ENCODE measurements around the gene NCOR2.

DNA sequence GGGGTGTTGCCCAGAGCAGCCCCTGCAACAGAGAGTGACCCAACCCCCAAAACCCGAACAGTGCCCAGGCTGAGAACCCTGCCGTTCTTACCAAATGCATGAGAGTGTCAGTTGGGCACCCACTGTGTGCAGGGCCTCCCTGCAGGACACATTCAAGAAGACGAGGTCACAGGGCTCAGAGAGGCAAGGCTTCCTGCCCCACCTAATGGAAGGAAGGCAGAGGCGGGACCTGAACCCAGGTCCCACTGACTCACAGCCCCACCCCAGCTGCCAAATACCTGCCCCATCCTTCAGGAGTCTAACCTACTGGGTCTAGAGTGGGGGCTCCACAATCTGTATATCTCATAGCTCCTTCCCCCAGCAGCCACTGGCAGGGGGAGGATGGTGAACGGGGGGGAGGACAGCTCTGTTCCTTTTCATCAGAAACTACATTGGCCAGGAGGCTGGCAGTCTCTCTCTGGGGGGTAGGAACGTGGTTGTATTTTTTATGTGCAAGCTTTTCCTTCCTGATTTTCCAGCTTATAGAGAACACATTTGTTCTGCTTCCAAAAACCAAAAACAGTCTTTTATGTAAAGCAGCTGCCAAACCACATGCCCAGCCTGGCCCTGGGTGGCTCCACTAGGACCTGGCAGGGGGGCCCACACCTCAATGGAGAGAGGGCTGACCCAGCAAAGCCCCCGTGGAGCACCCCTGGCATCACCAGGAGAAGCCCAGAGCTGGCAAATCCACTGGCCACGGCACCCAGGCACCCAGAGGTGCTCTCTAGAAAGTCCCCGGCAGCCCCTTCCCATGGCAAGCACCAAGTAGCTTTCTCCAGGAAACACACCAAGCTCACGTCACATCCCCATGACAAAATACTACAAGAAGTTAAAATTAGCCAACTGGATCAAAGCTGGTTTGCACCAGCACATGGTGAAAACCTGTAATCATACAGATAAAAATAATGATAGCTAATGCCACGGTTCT, 17.0 kb downstream of the NCOR2 start:
- TF ChIP-seq, protein P1, sequence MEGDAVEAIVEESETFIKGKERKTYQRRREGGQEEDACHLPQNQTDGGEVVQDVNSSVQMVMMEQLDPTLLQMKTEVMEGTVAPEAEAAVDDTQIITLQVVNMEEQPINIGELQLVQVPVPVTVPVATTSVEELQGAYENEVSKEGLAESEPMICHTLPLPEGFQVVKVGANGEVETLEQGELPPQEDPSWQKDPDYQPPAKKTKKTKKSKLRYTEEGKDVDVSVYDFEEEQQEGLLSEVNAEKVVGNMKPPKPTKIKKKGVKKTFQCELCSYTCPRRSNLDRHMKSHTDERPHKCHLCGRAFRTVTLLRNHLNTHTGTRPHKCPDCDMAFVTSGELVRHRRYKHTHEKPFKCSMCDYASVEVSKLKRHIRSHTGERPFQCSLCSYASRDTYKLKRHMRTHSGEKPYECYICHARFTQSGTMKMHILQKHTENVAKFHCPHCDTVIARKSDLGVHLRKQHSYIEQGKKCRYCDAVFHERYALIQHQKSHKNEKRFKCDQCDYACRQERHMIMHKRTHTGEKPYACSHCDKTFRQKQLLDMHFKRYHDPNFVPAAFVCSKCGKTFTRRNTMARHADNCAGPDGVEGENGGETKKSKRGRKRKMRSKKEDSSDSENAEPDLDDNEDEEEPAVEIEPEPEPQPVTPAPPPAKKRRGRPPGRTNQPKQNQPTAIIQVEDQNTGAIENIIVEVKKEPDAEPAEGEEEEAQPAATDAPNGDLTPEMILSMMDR (IDR thresholded peaks at IDR 0.05) = no peak
- TF ChIP-seq POLR2A (IDR thresholded peaks at IDR 0.05) = no peak

Data from right lobe of liver (tissue), 4 donors.